HS-5 (cell line): Measurements from ENCODE around the gene FIBCD1.
"Not testable (repeated sequence)": the region's sequence is repeated elsewhere in the genome, so short reads cannot be mapped to it uniquely, and the experiment has no call there.

Source experiments
- DNase-seq: peaks from one replicate; pipeline ENCODE4 v3.0.0-alpha.2; 2012; ENCODE audit warnings: low read depth

FIBCD1 gene

GRCh38 chr9:130954925-130955324, 15.9 kb upstream of the FIBCD1 start:
- not testable (repeated sequence) for DNase-seq

DNA sequence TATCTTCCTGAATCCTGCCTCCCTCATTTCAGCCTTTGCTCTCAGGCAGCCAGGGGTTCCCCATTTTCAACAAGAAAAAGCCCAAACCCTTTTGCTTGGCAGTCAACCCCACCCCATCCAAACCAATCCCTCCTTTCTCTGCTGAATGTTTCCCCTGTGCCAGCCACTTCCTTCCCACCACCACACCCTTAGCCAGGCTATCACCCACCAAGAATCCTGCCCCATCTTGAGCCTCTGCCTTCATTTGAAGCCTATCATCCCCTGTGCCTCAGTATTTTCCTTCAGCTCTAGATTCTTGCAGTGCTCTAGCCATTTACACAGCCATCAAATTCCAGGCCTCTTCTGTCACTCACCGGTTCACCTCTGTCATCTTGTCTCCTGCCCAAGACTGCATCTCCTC, 15.3 kb upstream of the FIBCD1 start:
- no peak for DNase-seq

DNA sequence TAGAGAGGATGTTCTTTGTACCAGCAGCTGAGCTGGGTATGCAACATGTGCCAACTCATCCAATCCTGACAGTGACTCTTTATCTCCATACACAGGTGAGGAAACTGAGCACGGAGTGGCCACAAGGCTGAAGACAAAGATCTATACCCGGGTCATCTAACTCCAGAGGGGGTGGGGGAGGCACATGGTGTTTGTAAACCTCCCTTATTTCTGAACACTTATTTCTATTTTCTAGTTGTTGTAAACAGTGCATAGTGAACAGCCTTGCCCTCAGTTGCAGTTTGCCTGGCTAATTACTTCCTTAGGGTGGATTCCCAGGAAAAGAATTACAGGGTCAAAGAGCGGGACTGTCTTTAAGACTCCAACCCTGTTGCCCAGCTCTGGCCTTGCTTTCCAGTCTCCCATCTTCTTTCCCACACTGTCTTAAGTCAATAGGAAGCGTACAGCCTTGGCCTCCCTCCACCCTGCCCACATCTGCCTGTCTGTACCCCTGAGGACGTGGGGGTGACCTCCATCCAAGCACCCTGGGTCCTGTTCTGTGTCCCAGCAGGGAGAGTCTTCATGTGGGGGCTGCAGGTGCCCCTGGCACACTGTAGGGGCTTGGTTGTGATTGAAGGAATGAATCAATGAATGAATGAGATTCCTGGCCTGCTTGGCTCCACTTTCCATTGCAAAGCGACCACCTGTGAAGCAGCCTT, 13.2 kb upstream of the FIBCD1 start:
- no peak for DNase-seq

DNA sequence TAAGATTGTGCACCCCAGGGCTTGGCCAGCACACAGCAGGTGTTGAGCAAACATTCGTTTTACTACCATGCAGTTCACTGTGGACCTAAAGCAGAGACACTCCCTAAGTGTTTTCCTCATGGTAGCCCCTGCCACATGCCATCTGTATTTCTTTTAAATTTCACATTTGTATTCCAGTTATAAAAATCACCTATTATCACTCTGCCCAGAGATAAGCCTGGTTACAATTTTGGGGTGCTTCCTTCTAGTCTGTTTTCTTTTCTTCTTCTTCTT, 10.9 kb upstream of the FIBCD1 start:
- no peak for DNase-seq

- DNase-seq, result no peak
Measured at GRCh38 chr9:130949188-130950038, 10.4 kb upstream of the FIBCD1 start.

- DNase-seq, result no peak
Measured at GRCh38 chr9:130948266-130948665, 9.2 kb upstream of the FIBCD1 start.

DNA sequence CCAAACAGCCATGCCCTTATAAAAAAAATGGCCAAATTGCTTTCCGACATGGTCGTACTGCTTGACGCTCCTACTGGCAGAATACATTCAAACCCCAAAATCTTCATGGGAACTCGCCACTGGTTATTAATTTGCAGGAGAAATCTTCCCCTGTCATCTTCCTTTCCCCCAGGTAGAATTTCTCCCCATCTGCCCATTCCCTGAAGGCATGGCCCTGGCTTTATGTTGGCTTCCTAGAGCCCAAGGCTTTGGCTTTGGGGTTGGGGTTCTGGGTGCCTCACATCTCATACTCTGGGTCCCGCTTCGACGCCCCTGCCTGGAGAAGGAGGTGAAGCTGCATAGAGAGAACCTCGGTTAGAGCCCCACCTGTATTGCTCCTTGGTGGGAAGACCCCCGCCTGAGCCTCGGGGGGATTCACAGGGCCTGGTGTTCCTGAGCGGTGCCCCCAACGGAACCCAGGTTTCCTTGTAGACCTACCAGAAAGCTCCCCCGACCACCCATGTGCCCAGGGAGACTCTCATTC, 8.6 kb upstream of the FIBCD1 start:
- no peak for DNase-seq

- DNase-seq, result no peak
Measured at GRCh38 chr9:130946766-130947617, 7.9 kb upstream of the FIBCD1 start.

DNA sequence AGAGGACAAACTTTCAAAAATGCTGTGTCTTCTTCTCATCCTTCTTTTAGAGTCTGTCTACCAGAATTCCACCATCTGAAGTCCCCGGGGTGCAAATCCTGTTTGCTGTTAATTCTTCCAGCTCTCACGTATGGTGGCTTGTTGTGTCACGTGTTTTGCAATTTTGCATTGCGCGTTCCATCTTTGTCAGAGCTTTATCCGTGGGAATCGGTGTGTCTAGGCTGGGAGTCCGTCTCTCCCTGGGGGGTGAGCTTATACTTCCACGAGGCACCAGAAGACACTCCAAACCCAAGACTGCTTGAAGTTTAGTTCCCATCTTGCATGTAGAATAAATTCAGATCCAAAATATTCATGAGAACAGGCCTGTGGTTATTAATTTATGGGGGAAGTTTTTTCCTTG, 6.1 kb upstream of the FIBCD1 start:
- DNase-seq, result no peak

- DNase-seq, result no peak
Measured at GRCh38 chr9:130944510-130945058, 5.5 kb upstream of the FIBCD1 start.

GRCh38 chr9:130943777-130944176, 4.7 kb upstream of the FIBCD1 start:
- DNase-seq, result no peak

DNA sequence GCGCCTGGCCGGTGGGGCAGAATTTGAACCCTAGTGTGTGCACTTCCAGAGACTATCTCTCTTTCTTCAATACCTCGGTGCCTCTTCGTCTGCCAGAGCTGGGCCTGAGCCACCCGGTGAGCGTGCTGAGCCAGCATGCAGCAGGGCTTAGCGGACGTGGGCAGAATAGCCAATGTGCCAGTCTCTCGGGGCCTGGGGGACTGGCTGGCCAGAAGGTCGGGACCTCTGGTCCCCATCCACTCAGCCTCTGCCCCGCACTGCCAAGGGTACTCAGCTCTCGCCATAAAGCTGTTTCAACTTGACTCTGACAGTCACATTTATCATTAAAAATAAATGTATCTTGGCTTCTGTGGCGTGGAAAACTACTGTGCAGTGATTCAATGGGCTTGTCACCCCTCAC, 4.2 kb upstream of the FIBCD1 start:
- DNase-seq, result no peak

- no peak for DNase-seq
Measured at GRCh38 chr9:130942679-130943078, 3.6 kb upstream of the FIBCD1 start.

DNA sequence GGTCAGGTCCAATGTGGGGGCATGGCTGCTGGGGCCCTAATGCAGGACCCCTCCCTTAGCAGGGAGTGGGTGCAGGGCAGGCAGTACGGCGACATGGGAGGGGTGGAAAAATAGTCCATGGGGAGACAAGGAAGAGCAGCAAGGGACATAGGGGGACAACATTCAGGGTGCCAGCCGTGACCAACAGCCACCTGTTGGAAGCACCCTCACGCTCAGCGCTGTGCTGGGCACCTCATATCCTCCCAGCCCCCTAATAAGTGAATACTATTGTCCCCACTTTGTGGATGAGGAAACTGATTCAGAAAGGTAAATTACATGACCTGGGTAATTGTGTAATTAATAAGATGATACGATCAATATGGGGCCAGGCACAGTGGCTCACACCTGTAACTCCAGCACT, 3.0 kb upstream of the FIBCD1 start:
- no peak for DNase-seq

- DNase-seq, result no peak
Measured at GRCh38 chr9:130940693-130941576, 1.9 kb upstream of the FIBCD1 start.

DNA sequence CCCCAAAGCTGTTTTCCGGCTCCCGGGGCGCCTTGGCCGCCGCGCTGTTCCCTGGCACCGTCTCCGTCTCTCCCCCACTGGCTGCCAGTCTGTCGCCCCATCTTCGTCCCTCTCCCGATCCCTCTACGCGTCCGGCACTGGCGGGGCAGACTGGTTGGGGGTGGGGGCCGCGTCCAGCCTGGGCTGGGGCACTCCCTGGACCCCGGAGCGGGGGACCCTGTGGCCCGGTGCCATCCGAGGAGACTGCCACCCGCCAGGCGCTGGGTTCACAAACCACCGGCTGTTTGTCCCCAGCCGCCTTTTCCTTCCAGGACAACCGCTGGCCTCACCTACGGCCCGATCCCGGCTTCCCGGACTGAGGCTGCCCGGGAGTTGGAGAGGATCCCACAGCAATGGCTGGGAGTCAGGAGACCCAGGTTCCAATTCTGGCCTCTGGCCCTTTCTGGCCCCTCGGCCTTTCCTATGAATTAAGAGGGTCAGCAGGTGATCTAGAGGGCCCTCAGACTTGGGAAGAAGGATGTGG, 1.0 kb upstream of the FIBCD1 start:
- no peak for DNase-seq

- DNase-seq, result no peak
Measured at GRCh38 chr9:130939405-130940026, 469 bp upstream of the FIBCD1 start.

- DNase-seq, result no peak
Measured at GRCh38 chr9:130938184-130938651, 829 bp downstream of the FIBCD1 start.

- no peak for DNase-seq
Measured at GRCh38 chr9:130937146-130938076, 1.6 kb downstream of the FIBCD1 start.
